Smooth muscle cell of the pulmonary artery (primary cell): ENCODE measurements around the gene KRTDAP. TPM values are rescaled to one million over a fixed set of nuclear protein-coding genes. Genes with fewer than 3 reads are reported as not detected.

Experiments used
- total RNA-seq: library from RNA; depleted of rRNA; stranded (reverse); fragments of >200 nt; gene quantifications from 2 replicates; pipeline ENCODE4 v1.2.3, GENCODE V29; 2014

The KRTDAP gene
- total RNA-seq = not detected in 2 replicates

GRCh38 chr19:35490364-35490763 lies at the start of gene KRTDAP:
KRTDAP (minus strand) TSS chr19:35490464; CDS start chr19:35490442, 22 bp downstream.

GRCh38 chr19:35533201-35533821 lies 43.0 kb upstream of the KRTDAP start, which contains the start of gene GAPDHS:
GAPDHS (plus strand) TSS chr19:35533456; CDS start chr19:35533528, 72 bp downstream.

GRCh38 chr19:35528218-35529038 lies 38.2 kb upstream of the KRTDAP start, which contains the start of gene SBSN:
SBSN (minus strand) TSS chr19:35528311; CDS start chr19:35528281, 30 bp downstream.

GRCh38 chr19:35513628-35514281 lies 23.5 kb upstream of the KRTDAP start, which contains the start of gene DMKN:
DMKN (minus strand) TSS chr19:35513649; CDS start chr19:35513475, 174 bp downstream.

GRCh38 chr19:35447606-35448469 lies 42.4 kb downstream of the KRTDAP start, which contains the start of gene FFAR2:
FFAR2 (plus strand) TSS chr19:35448257; CDS start chr19:35449715, 1,458 bp downstream.

Other genes with a start within 250 kb of the KRTDAP start
- gene LSR, start 241.5 kb downstream of the KRTDAP start, total RNA-seq = 0.20 and 0.33 TPM in 2 replicates
- gene USF2, start 221.5 kb downstream of the KRTDAP start, total RNA-seq = 80.5 and 94.7 TPM in 2 replicates
- gene HAMP, start 207.9 kb downstream of the KRTDAP start, total RNA-seq = 0.07 TPM in 1 of 2 replicates, not detected in the other
- not detected in 2 replicates for gene MAG, start 198.3 kb downstream of the KRTDAP start, total RNA-seq
- 0.40 and 0.78 TPM in 2 replicates for gene CD22, start 161.3 kb downstream of the KRTDAP start, total RNA-seq
- not detected in 2 replicates for gene FFAR1, start 142.6 kb downstream of the KRTDAP start, total RNA-seq
- gene FFAR3, start 132.0 kb downstream of the KRTDAP start, total RNA-seq = not detected in 2 replicates
- 0.07 TPM in 1 of 2 replicates, not detected in the other for gene GPR42, start 119.4 kb downstream of the KRTDAP start, total RNA-seq
- not detected in 2 replicates for gene FFAR2, start 42.2 kb downstream of the KRTDAP start, total RNA-seq
- gene DMKN, start 23.2 kb upstream of the KRTDAP start, total RNA-seq = 2.1 and 3.6 TPM in 2 replicates
- 4.5 and 6.7 TPM in 2 replicates for gene SBSN, start 37.8 kb upstream of the KRTDAP start, total RNA-seq
- not detected in 2 replicates for gene GAPDHS, start 43.0 kb upstream of the KRTDAP start, total RNA-seq
- 73.0 and 101 TPM in 2 replicates for gene TMEM147, start 55.2 kb upstream of the KRTDAP start, total RNA-seq
- not detected in 2 replicates for gene ATP4A, start 73.2 kb upstream of the KRTDAP start, total RNA-seq
- gene PMIS2, start 95.7 kb upstream of the KRTDAP start, total RNA-seq = not detected in 2 replicates
- gene HAUS5, start 122.3 kb upstream of the KRTDAP start, total RNA-seq = 5.6 and 7.4 TPM in 2 replicates
- 33.4 and 35.7 TPM in 2 replicates for gene RBM42, start 138.6 kb upstream of the KRTDAP start, total RNA-seq
- 0.13 TPM in 1 of 2 replicates, not detected in the other for gene ETV2, start 151.3 kb upstream of the KRTDAP start, total RNA-seq
- gene COX6B1, start 157.9 kb upstream of the KRTDAP start, total RNA-seq = 188 and 222 TPM in 2 replicates
- 0.10 and 0.13 TPM in 2 replicates for gene UPK1A, start 176.1 kb upstream of the KRTDAP start, total RNA-seq
- not detected in 2 replicates for gene ZBTB32, start 214.1 kb upstream of the KRTDAP start, total RNA-seq
- 10.3 and 15.1 TPM in 2 replicates for gene KMT2B, start 227.5 kb upstream of the KRTDAP start, total RNA-seq